GM13977 (cell line): ENCODE results near the gene OPALIN.

Source experiments
- DNase-seq: peaks from one replicate; pipeline ENCODE4 v3.0.0; 2012; ENCODE audit warnings: low spot score
- CTCF ChIP-seq: IDR thresholded peaks from 2 replicates; pipeline ENCODE4 v1.5.1; 2012; ENCODE audit warnings: mild to moderate bottlenecking, control low read depth; ENCODE audit not compliant: insufficient read depth; ENCODE audit errors: extremely low read depth, missing control alignments
- in situ Hi-C: fragments of 300-500 bp; cut with MboI; formaldehyde crosslinking; loops from one replicate; pipeline ENCODE4 v1.12.0; 2022; ENCODE audit warnings: low sequenced_read_pairs, low pct_unique_long_range_greater_than_20kb, mixed read lengths, inconsistent platforms; ENCODE audit not compliant: unreplicated experiment

OPALIN gene

GRCh38 chr10:96338279-96338925, 20.4 kb downstream of the OPALIN start:
- in situ Hi-C loops: loop anchor here (25.0 kb wide), 1 partner anchor 326 kb away; no protein-coding TSS in a partner anchor
- no peak for TF ChIP-seq CTCF
- DNase-seq: no peak

DNA sequence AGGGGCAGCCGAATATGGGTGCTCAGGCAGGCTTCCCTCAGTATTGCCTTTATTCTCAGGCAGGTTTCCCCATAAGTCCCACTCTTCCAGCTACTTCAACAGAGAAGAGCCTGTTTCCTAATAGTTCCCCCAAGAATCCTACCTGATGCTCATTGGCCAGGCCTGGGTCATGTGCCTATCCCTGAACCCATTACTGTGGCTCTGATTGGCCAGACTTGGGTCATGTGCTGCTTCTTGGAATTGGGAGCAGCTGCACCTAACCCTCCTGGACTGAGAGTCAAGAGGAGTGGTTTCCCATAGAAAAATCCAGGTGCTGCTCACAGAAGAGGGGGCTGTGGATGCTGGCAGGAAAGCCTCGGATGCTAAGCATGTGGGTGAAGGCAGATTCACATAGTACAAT, 21.7 kb downstream of the OPALIN start:
- no peak for DNase-seq
- in situ Hi-C loops: loop anchor here (25.0 kb wide), 1 partner anchor 325 kb away; no protein-coding TSS in a partner anchor
- no peak for TF ChIP-seq CTCF

DNA sequence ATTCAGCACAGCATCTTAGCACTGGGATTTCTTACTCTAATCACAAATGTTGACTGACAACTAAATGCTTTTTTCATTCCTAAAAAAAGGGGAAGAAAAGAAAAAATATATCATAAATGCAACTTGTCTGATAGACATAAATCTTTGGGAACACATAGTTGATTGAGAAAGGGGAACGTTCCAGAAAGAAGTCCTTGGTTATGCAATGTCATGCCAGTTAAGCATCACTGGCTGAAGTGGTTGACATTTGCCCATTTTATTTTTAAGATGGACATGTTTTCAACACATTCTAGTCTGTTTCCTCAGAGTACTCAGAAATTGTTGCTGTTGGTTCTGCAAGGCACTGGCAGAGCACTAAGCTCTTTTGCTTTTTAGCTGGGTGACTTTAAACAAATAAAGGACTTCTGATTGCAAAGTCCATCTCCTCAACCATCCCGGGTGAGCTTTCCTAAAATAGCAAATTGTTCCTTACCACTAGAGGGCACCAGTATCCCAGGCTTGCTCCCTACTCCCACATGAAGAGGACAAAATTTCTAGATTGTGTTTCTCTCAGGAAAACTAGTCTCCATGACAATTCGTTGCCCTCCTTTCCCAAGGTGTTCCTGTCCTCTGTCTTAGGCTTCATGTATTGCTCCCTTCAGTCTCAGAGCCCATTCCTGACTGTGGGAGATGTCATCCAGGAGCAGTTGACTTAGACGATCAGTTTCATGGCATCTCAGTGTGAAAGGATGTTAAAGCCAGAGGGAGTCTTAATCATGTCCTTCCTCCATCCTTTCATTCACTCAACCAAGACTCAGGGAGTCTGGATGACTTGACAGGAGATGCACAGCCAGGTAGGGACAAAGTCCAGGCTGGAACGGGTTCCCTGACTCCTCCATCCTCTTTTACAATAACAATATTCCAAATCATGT, 23.9 kb downstream of the OPALIN start:
- peak; percentile 60 for TF ChIP-seq CTCF
- DNase-seq: peak; percentile 13
- in situ Hi-C loops: loop anchor here (25.0 kb wide), 1 partner anchor 323 kb away; no protein-coding TSS in a partner anchor

DNA sequence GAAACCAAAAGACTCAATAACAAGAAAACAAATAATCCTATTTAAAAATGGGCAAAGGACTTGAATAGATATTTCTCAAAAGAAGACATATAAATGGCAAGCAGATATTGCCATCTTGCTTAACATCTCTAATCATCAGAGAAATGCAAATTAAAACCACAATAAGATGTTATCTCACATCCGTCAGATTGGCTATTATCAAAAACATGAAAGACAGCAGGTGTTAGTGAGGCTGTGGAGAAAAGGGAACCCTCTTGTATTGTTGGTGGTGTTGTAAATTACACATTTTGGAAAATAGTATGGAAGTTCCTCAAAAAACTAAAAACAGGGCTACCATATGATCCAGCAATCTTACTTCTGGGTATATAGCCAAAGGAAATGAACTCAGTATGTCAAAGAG, 25.7 kb downstream of the OPALIN start:
- DNase-seq: no peak
- no peak for TF ChIP-seq CTCF
- in situ Hi-C loops: loop anchor here (25.0 kb wide), 1 partner anchor 321 kb away; no protein-coding TSS in a partner anchor

DNA sequence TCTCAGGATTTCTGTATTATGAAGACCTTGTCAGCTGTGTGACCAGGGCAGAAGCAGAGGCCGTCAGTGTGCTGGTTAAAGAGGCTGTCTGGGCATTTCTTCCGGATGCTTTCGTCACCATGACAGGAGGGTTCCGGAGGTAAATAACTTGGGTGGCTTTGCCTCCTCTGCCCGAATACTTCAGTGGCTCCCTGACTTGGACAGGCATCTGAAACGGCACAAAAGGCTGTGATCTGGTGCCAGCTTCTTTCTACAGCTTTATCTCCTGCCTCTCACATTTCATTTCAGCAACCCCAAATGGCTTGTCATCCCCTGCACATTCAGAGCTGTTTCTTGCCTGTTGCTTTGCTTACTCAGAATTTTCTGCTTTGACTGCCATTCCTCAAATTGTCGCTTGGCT, 31.3 kb downstream of the OPALIN start:
- in situ Hi-C loops: loop anchor here (25.0 kb wide), 1 partner anchor 315 kb away; no protein-coding TSS in a partner anchor
- no peak for DNase-seq
- TF ChIP-seq CTCF: no peak

GRCh38 chr10:96325719-96326373, 33.0 kb downstream of the OPALIN start:
- no peak for TF ChIP-seq CTCF
- DNase-seq: peak; percentile 56
- in situ Hi-C loops: loop anchor here (25.0 kb wide), 1 partner anchor 314 kb away; no protein-coding TSS in a partner anchor
